IMR-90 (cell line): ENCODE results near the gene PAX5. TPM values are rescaled to one million over a fixed set of nuclear protein-coding genes. Genes with fewer than 3 reads are reported as not detected.

Experiments used
- ATAC-seq: fragments of 200-7000 bp; cut with Tn5 transposase; 2 replicates; pipeline ENCODE4 v1.9.1; 2020; ENCODE audit warnings: low read depth, mild to moderate bottlenecking, moderate library complexity
- BruUV-seq: library from RNA; stranded (reverse); fragments of 400-500 nt; replicated peaks from 2 replicates; lab custom pipeline; 2021; lab: Mats Ljungman, UMichigan
- CTCF ChIA-PET: fragments of 300-600 bp; formaldehyde crosslinking; extraction: SDS; loops from one replicate; lab custom pipeline; 2021; ENCODE audit warnings: antibody characterized with exemption; lab: Yijun Ruan, JAX
- POLR2A ChIA-PET: fragments of 300-600 bp; sonication (Branson Sonifier 250); formaldehyde crosslinking; loops from one replicate; lab custom pipeline; 2022; ENCODE audit warnings: antibody characterized with exemption; ENCODE audit not compliant: unreplicated experiment; lab: Charles Lee
- DNase-seq: peaks from one replicate; pipeline ENCODE4 v3.0.0; 2013
- H2AFZ ChIP-seq: replicated peaks from 2 replicates; pipeline ENCODE3; 2013; ENCODE audit warnings: low read length, mild to moderate bottlenecking; ENCODE audit not compliant: poor library complexity
- H2AK5ac ChIP-seq: 2 replicates; pipeline ENCODE4 v1.6.1; 2013; ENCODE audit warnings: low read depth, low read length, inconsistent platforms
- H2AK9ac ChIP-seq: replicated peaks from 2 replicates; pipeline ENCODE3; 2013; ENCODE audit warnings: mild to moderate bottlenecking, low read depth, low read length, moderate library complexity; ENCODE audit not compliant: poor library complexity
- H2BK120ac ChIP-seq: 2 replicates; pipeline ENCODE4 v1.6.1; 2013; ENCODE audit warnings: low read depth, low read length, inconsistent platforms
- H2BK15ac ChIP-seq: 3 replicates; pipeline ENCODE4 v1.6.1; 2013; ENCODE audit warnings: low read depth, low read length, inconsistent platforms
- H2BK20ac ChIP-seq: 2 replicates; pipeline ENCODE4 v1.6.1; 2013; ENCODE audit warnings: low read depth, mild to moderate bottlenecking, inconsistent platforms, low read length, moderate library complexity
- H2BK5ac ChIP-seq: 2 replicates; pipeline ENCODE4 v1.6.1; 2013; ENCODE audit warnings: mild to moderate bottlenecking, low read depth, low read length, inconsistent platforms; ENCODE audit not compliant: poor library complexity, severe bottlenecking
- H3K14ac ChIP-seq: replicated peaks from 2 replicates; pipeline ENCODE4 v1.6.1; 2013; ENCODE audit warnings: low read depth, low read length, inconsistent platforms
- H3K18ac ChIP-seq: 2 replicates; pipeline ENCODE4 v1.6.1; 2013; ENCODE audit warnings: low read depth, low read length, control low read depth
- H3K23ac ChIP-seq: 2 replicates; pipeline ENCODE4 v1.6.1; 2013; ENCODE audit warnings: low read depth, low read length, inconsistent platforms
- H3K27ac ChIP-seq: 2 replicates; pipeline ENCODE4 v1.5.1; 2013; ENCODE audit warnings: mild to moderate bottlenecking, control low read depth, low read length; ENCODE audit not compliant: insufficient read depth
- H3K27me3 ChIP-seq: 2 replicates; pipeline ENCODE4 v1.6.1; 2013; ENCODE audit warnings: low read length; ENCODE audit not compliant: control insufficient read depth, insufficient read depth
- H3K36me3 ChIP-seq: 2 replicates; pipeline ENCODE4 v1.6.1; 2013; ENCODE audit warnings: low read length, mixed read lengths; ENCODE audit not compliant: control insufficient read depth, insufficient read depth
- H3K4ac ChIP-seq: 2 replicates; pipeline ENCODE4 v1.6.1; 2013; ENCODE audit warnings: low read depth, low read length, inconsistent platforms
- H3K4me1 ChIP-seq: 2 replicates; pipeline ENCODE4 v1.6.1; 2013; ENCODE audit warnings: low read length, mixed read lengths; ENCODE audit not compliant: control insufficient read depth, insufficient read depth
- H3K4me2 ChIP-seq: 2 replicates; pipeline ENCODE4 v1.6.1; 2013; ENCODE audit warnings: low read depth, mild to moderate bottlenecking, control low read depth, low read length, moderate library complexity
- H3K4me3 ChIP-seq: 2 replicates; pipeline ENCODE4 v1.5.1; 2013; ENCODE audit warnings: low read depth, mild to moderate bottlenecking, control low read depth, low read length, moderate library complexity; ENCODE audit not compliant: insufficient read depth
- H3K56ac ChIP-seq: 2 replicates; pipeline ENCODE4 v1.6.1; 2013; ENCODE audit warnings: low read length, inconsistent platforms; ENCODE audit not compliant: insufficient read depth; ENCODE audit errors: extremely low read depth
- H3K79me1 ChIP-seq, 2 experiments: 2 replicates each; pipeline ENCODE4 v1.6.1; 2013; ENCODE audit warnings: low read length in 2 of 2, inconsistent platforms in 1 of 2, low read depth in 1 of 2
- H3K9ac ChIP-seq: 2 replicates; pipeline ENCODE4 v1.6.1; 2013; ENCODE audit warnings: low read depth, low read length, control low read depth
- H3K9me1 ChIP-seq: 2 replicates; pipeline ENCODE4 v1.6.1; 2013; ENCODE audit warnings: low read length, inconsistent platforms; ENCODE audit not compliant: insufficient read depth
- H3K9me3 ChIP-seq: 2 replicates; pipeline ENCODE4 v1.6.1; 2013; ENCODE audit warnings: low read length; ENCODE audit not compliant: control insufficient read depth, insufficient read depth
- H4K20me1 ChIP-seq: 2 replicates; pipeline ENCODE4 v1.6.1; 2013; ENCODE audit warnings: low read length, inconsistent platforms; ENCODE audit not compliant: insufficient read depth
- H4K5ac ChIP-seq: 2 replicates; pipeline ENCODE4 v1.6.1; 2013; ENCODE audit warnings: mild to moderate bottlenecking, low read depth, low read length, control low read depth
- H4K8ac ChIP-seq, 2 experiments: 2 replicates each; pipeline ENCODE4 v1.6.1; 2013; ENCODE audit warnings: low read depth in 2 of 2, low read length in 2 of 2, control low read depth in 1 of 2, inconsistent platforms in 1 of 2
- H4K91ac ChIP-seq: 2 replicates; pipeline ENCODE4 v1.6.1; 2013; ENCODE audit warnings: low read depth, low read length, inconsistent platforms; ENCODE audit not compliant: insufficient read depth
- MAFK ChIP-seq: IDR thresholded peaks from 2 replicates; pipeline ENCODE4 v1.6.1; 2012; ENCODE audit warnings: low read depth, low read length, improper control_type of control experiment
- SMC3 ChIP-seq: fragments of 150-350 bp; IDR thresholded peaks from 2 replicates; pipeline ENCODE4 v1.6.1; 2016; ENCODE audit warnings: low read depth, mild to moderate bottlenecking, antibody characterized with exemption, low read length, moderate library complexity
- WGBS, 2 experiments: methylation state at CpG; one replicate each; pipeline versions ENCODE4 v1.1.5 to v1.1.7; 2013; ENCODE audit warnings: missing lambda C conversion rate in 2 of 2; ENCODE audit not compliant: insufficient read length in 1 of 2; ENCODE audit errors: extremely low coverage in 2 of 2; 5-methylcytosine and 5-hydroxymethylcytosine counted together
- dilution Hi-C: fragments of 300-500 bp; cut with HindIII; formaldehyde crosslinking; loops from one replicate; pipeline ENCODE4 v1.14.3; 2018; ENCODE audit warnings: low sequenced_read_pairs; ENCODE audit not compliant: unreplicated experiment
- in situ Hi-C: fragments of 300-500 bp; cut with MboI; formaldehyde crosslinking; loops from 3 replicates; pipeline ENCODE4 v1.14.3; 2019; ENCODE audit warnings: low sequenced_read_pairs, inconsistent platforms, mixed read lengths
- intact Hi-C: fragments of 100-400 bp; cut with micrococcal nuclease; formaldehyde crosslinking; loops from 2 replicates; pipeline ENCODE4 v1.10.0; 2022
- polyA plus RNA-seq, 3 experiments: library from polyadenylated mRNA; depleted of rRNA; stranded (reverse); fragments of >200 nt; gene quantifications; 2 replicates each; pipeline ENCODE4 v1.2.3, GENCODE V29; 2012; ENCODE audit warnings: low replicate concordance in 1 of 3
- total RNA-seq: library from RNA; depleted of rRNA; stranded (reverse); fragments of >200 nt; gene quantifications from 2 replicates; pipeline ENCODE4 v1.2.3, GENCODE V29; 2012
- TF ChIP-seq, protein P1 (sequence below): conservative IDR thresholded peaks from 2 replicates; pipeline ENCODE4 v1.5.1; 2012; ENCODE audit warnings: mild to moderate bottlenecking, low read depth, low read length, improper control_type of control experiment
- TF ChIP-seq, protein P2 (sequence below): fragments of 150-350 bp; IDR thresholded peaks from 2 replicates; pipeline ENCODE4 v1.6.1; 2017; ENCODE audit warnings: mild to moderate bottlenecking, antibody characterized with exemption, low read length, low read depth

The PAX5 gene
- total and polyA plus RNA-seq, 2 of the 4 experiments (the other 2 are of a cell fraction), result not detected

DNA sequence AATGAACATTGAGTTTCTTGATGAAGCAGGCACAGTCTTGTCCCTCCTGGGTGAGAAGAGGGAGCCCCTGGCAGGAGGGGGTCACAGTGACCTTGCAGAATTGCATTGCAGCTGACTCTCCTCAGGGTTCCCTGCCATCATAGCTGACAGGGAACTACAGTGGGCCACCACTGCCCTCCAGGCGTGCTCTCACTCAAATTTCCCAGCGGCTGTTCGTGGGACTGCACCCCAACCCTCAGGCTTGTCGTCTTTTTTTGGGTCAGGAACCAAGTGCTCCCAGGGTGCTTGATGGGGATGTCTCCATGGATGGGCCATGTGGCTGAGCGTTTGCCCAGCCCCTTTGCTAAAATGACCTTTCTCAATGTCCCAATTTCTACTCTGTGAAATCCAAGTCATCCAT lies 245.5 kb downstream of the PAX5 start:
- no peak overlapping the region for H3K56ac ChIP-seq
- H3K23ac ChIP-seq, result no peak overlapping the region
- ChIA-PET CTCF (no interaction called here), POLR2A (no interaction called here)
- no peak overlapping the region for H3K9ac ChIP-seq
- TF ChIP-seq SMC3 (no peak), MAFK (no peak)
- TF ChIP-seq, protein P1, sequence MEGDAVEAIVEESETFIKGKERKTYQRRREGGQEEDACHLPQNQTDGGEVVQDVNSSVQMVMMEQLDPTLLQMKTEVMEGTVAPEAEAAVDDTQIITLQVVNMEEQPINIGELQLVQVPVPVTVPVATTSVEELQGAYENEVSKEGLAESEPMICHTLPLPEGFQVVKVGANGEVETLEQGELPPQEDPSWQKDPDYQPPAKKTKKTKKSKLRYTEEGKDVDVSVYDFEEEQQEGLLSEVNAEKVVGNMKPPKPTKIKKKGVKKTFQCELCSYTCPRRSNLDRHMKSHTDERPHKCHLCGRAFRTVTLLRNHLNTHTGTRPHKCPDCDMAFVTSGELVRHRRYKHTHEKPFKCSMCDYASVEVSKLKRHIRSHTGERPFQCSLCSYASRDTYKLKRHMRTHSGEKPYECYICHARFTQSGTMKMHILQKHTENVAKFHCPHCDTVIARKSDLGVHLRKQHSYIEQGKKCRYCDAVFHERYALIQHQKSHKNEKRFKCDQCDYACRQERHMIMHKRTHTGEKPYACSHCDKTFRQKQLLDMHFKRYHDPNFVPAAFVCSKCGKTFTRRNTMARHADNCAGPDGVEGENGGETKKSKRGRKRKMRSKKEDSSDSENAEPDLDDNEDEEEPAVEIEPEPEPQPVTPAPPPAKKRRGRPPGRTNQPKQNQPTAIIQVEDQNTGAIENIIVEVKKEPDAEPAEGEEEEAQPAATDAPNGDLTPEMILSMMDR, result 0 out of 2 replicates have a peak, but pooled peaks have one; percentile 17
- TF ChIP-seq, protein P2, sequence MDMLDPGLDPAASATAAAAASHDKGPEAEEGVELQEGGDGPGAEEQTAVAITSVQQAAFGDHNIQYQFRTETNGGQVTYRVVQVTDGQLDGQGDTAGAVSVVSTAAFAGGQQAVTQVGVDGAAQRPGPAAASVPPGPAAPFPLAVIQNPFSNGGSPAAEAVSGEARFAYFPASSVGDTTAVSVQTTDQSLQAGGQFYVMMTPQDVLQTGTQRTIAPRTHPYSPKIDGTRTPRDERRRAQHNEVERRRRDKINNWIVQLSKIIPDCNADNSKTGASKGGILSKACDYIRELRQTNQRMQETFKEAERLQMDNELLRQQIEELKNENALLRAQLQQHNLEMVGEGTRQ, result no peak
- H4K8ac ChIP-seq, result no peak overlapping the region
- H3K27ac ChIP-seq, result no peak overlapping the region
- DNase-seq (no peak), ATAC-seq (0 out of 2 replicates have a peak, but pooled peaks have one; percentile 24)
- no peak overlapping the region for H2AK9ac ChIP-seq
- H3K4me3 ChIP-seq, result no peak overlapping the region
- H3K9me1 ChIP-seq, result no peaks in the 10 kb centered on the region
- no peak overlapping the region for H4K91ac ChIP-seq
- intact Hi-C loops, result no loop called here
- H3K18ac ChIP-seq, result no peak overlapping the region
- H2AK5ac ChIP-seq, result no peak overlapping the region
- no peak overlapping the region for H3K4ac ChIP-seq
- no peak overlapping the region for H3K4me2 ChIP-seq
- H4K5ac ChIP-seq, result no peak overlapping the region
- no peak overlapping the region for H2BK5ac ChIP-seq
- H3K14ac ChIP-seq, result no peak overlapping the region
- H3K9me3 ChIP-seq, result 0 out of 2 replicates have a peak, but pooled peaks cover under 1% of the 10 kb centered on the region
- H2BK15ac ChIP-seq, result no peak overlapping the region
- H2BK20ac ChIP-seq, result no peak overlapping the region
- no peaks in the 10 kb centered on the region for H3K36me3 ChIP-seq
- H4K20me1 ChIP-seq, result no peaks in the 10 kb centered on the region
- no peaks in the 10 kb centered on the region for H3K79me1 ChIP-seq
- H2AFZ ChIP-seq, result no peak overlapping the region
- H3K4me1 ChIP-seq, result no peaks in the 10 kb centered on the region
- dilution Hi-C loops, result no loop called here
- in situ Hi-C loops, result no loop called here
- no TSS peak for BruUV-seq
- no peak overlapping the region for H2BK120ac ChIP-seq
- 17% methylated on average over 1 of the region's 5 CpGs; no CpG with 5 or more reads in 1 of the 2 experiments for whole genome bisulfite sequencing, 2 experiments
- peaks cover 13% of the 10 kb centered on the region for H3K27me3 ChIP-seq
